ENCODE measurements around the gene NOXA1. TPM values are rescaled to one million over a fixed set of nuclear protein-coding genes. Genes with fewer than 3 reads are reported as not detected.
"Not testable (repeated sequence)": the region's sequence is repeated elsewhere in the genome, so short reads cannot be mapped to it uniquely, and the experiment has no call there.

NOXA1 gene
- polyA plus RNA-seq, 4 donors = 8.0 to 38.0 (median 20.7) TPM

GRCh38 chr9:137465000-137465719 lies 42.0 kb downstream of the NOXA1 start:
- no peak for FAIRE-seq

GRCh38 chr9:137465720-137466388 lies 42.7 kb downstream of the NOXA1 start:
- FAIRE-seq (no peak), DNase-seq (no peak)
- Histone ChIP-seq H3K36me3 (ENCODE audit: control insufficient read depth in 3 of 3, insufficient read depth in 2 of 3, low read depth in 1 of 3, low read length in 3 of 3) (no peaks in the 10 kb centered on the region), H3K27ac (ENCODE audit: low read depth in 1 of 3, low read length in 2 of 3) (no peak overlapping the region), H3K4me3 (ENCODE audit: low read depth in 1 of 3, low read length in 3 of 3) (no peak overlapping the region), H3K4me1 (ENCODE audit: control insufficient read depth in 3 of 3, insufficient read depth in 2 of 3, low read depth in 1 of 3, low read length in 2 of 3) (no peaks in the 10 kb centered on the region), H3K9me3 (ENCODE audit: control insufficient read depth in 2 of 2, insufficient read depth in 1 of 2, low read depth in 1 of 2, low read length in 1 of 2) (no peaks in the 10 kb centered on the region), H3K27me3 (ENCODE audit: control insufficient read depth in 3 of 3, insufficient read depth in 3 of 3, low read length in 3 of 3) (peaks cover 0 to 5% (median 0%) of the 10 kb centered on the region in 3 donors)
- 83 to 92% (median 89%) methylated on average over 23 of the region's 23 CpGs for WGBS, 3 donors

More at GRCh38 chr9:137465000-137465719, 42.0 kb downstream of the NOXA1 start:
- no peak overlapping the region for H3K27ac ChIP-seq (ENCODE audit: low read depth in 1 of 3, low read length in 2 of 3)
- no peaks in the 10 kb centered on the region for H3K9me3 ChIP-seq (ENCODE audit: control insufficient read depth in 2 of 2, insufficient read depth in 1 of 2, low read depth in 1 of 2, low read length in 1 of 2)
- WGBS, 3 donors = 89 to 93% (median 91%) methylated on average over 20 to 23 of the region's 23 CpGs
- H3K4me3 ChIP-seq (ENCODE audit: low read depth in 1 of 3, low read length in 3 of 3) = no peak overlapping the region
- no peak for DNase-seq
- peaks cover 0 to 5% (median 0%) of the 10 kb centered on the region in 3 donors for H3K27me3 ChIP-seq (ENCODE audit: control insufficient read depth in 3 of 3, insufficient read depth in 3 of 3, low read length in 3 of 3)
- H3K36me3 ChIP-seq (ENCODE audit: control insufficient read depth in 3 of 3, insufficient read depth in 2 of 3, low read depth in 1 of 3, low read length in 3 of 3) = no peaks in the 10 kb centered on the region
- H3K4me1 ChIP-seq (ENCODE audit: control insufficient read depth in 3 of 3, insufficient read depth in 2 of 3, low read depth in 1 of 3, low read length in 2 of 3) = peaks cover 0 to 6% (median 0%) of the 10 kb centered on the region in 3 donors

- 90 to 94% (median 93%) methylated on average over 35 of the region's 35 CpGs for WGBS, 3 donors
- not testable (repeated sequence) for H3K4me1 ChIP-seq (ENCODE audit: control insufficient read depth in 3 of 3, insufficient read depth in 2 of 3, low read depth in 1 of 3, low read length in 2 of 3); H3K4me3 ChIP-seq (ENCODE audit: low read depth in 1 of 3, low read length in 3 of 3); FAIRE-seq; H3K27ac ChIP-seq (ENCODE audit: low read depth in 1 of 3, low read length in 2 of 3); H3K9me3 ChIP-seq (ENCODE audit: control insufficient read depth in 2 of 2, insufficient read depth in 1 of 2, low read depth in 1 of 2, low read length in 1 of 2); H3K27me3 ChIP-seq (ENCODE audit: control insufficient read depth in 3 of 3, insufficient read depth in 3 of 3, low read length in 3 of 3); DNase-seq; H3K36me3 ChIP-seq (ENCODE audit: control insufficient read depth in 3 of 3, insufficient read depth in 2 of 3, low read depth in 1 of 3, low read length in 3 of 3)
These were observed 43.3 kb downstream of the NOXA1 start for GRCh38 chr9:137466389-137467085.

GRCh38 chr9:137467161-137467581 lies 44.0 kb downstream of the NOXA1 start:
- Histone ChIP-seq H3K4me1 (ENCODE audit: control insufficient read depth in 3 of 3, insufficient read depth in 2 of 3, low read depth in 1 of 3, low read length in 2 of 3) (no peaks in the 10 kb centered on the region), H3K27ac (ENCODE audit: low read depth in 1 of 3, low read length in 2 of 3) (no peak overlapping the region), H3K4me3 (ENCODE audit: low read depth in 1 of 3, low read length in 3 of 3) (no peak overlapping the region), H3K36me3 (ENCODE audit: control insufficient read depth in 3 of 3, insufficient read depth in 2 of 3, low read depth in 1 of 3, low read length in 3 of 3) (no peaks in the 10 kb centered on the region), H3K9me3 (ENCODE audit: control insufficient read depth in 2 of 2, insufficient read depth in 1 of 2, low read depth in 1 of 2, low read length in 1 of 2) (no peaks in the 10 kb centered on the region), H3K27me3 (ENCODE audit: control insufficient read depth in 3 of 3, insufficient read depth in 3 of 3, low read length in 3 of 3) (peaks cover 0 to 5% (median 0%) of the 10 kb centered on the region in 3 donors)
- WGBS, 3 donors = 88 to 92% (median 91%) methylated on average over 16 of the region's 16 CpGs
- DNase-seq (no peak), FAIRE-seq (no peak)

GRCh38 chr9:137467896-137468295 lies 44.7 kb downstream of the NOXA1 start:
- Histone ChIP-seq H3K4me3 (ENCODE audit: low read depth in 1 of 3, low read length in 3 of 3) (no peak overlapping the region), H3K4me1 (ENCODE audit: control insufficient read depth in 3 of 3, insufficient read depth in 2 of 3, low read depth in 1 of 3, low read length in 2 of 3) (no peaks in the 10 kb centered on the region), H3K27me3 (ENCODE audit: control insufficient read depth in 3 of 3, insufficient read depth in 3 of 3, low read length in 3 of 3) (no peaks in the 10 kb centered on the region), H3K36me3 (ENCODE audit: control insufficient read depth in 3 of 3, insufficient read depth in 2 of 3, low read depth in 1 of 3, low read length in 3 of 3) (no peaks in the 10 kb centered on the region), H3K9me3 (ENCODE audit: control insufficient read depth in 2 of 2, insufficient read depth in 1 of 2, low read depth in 1 of 2, low read length in 1 of 2) (peaks cover 0 to 2% of the 10 kb centered on the region in 2 donors), H3K27ac (ENCODE audit: low read depth in 1 of 3, low read length in 2 of 3) (no peak overlapping the region)
- DNase-seq (no peak), FAIRE-seq (no peak)
- WGBS, 3 donors = 92 to 98% (median 94%) methylated on average over 7 of the region's 7 CpGs

GRCh38 chr9:137470785-137471184 lies 47.6 kb downstream of the NOXA1 start:
- WGBS, 3 donors = 58 to 79% (median 59%) methylated on average over 7 of the region's 7 CpGs
- DNase-seq = no peak
- Histone ChIP-seq H3K27ac (ENCODE audit: low read depth in 1 of 3, low read length in 2 of 3) (no peak overlapping the region), H3K36me3 (ENCODE audit: control insufficient read depth in 3 of 3, insufficient read depth in 2 of 3, low read depth in 1 of 3, low read length in 3 of 3) (no peaks in the 10 kb centered on the region), H3K9me3 (ENCODE audit: control insufficient read depth in 2 of 2, insufficient read depth in 1 of 2, low read depth in 1 of 2, low read length in 1 of 2) (peaks cover 0 to 17% of the 10 kb centered on the region in 2 donors), H3K4me1 (ENCODE audit: control insufficient read depth in 3 of 3, insufficient read depth in 2 of 3, low read depth in 1 of 3, low read length in 2 of 3) (no peaks in the 10 kb centered on the region), H3K27me3 (ENCODE audit: control insufficient read depth in 3 of 3, insufficient read depth in 3 of 3, low read length in 3 of 3) (no peaks in the 10 kb centered on the region), H3K4me3 (ENCODE audit: low read depth in 1 of 3, low read length in 3 of 3) (no peak overlapping the region)
- no peak for FAIRE-seq

- no peaks in the 10 kb centered on the region for H3K36me3 ChIP-seq (ENCODE audit: control insufficient read depth in 3 of 3, insufficient read depth in 2 of 3, low read depth in 1 of 3, low read length in 3 of 3)
- 94 to 95% (median 95%) methylated on average over 18 of the region's 18 CpGs for WGBS, 3 donors
- no peaks in the 10 kb centered on the region for H3K27me3 ChIP-seq (ENCODE audit: control insufficient read depth in 3 of 3, insufficient read depth in 3 of 3, low read length in 3 of 3)
- DNase-seq = no peak
- FAIRE-seq = no peak
- H3K27ac ChIP-seq (ENCODE audit: low read depth in 1 of 3, low read length in 2 of 3) = no peak overlapping the region
- peaks cover 0 to 24% of the 10 kb centered on the region in 2 donors for H3K9me3 ChIP-seq (ENCODE audit: control insufficient read depth in 2 of 2, insufficient read depth in 1 of 2, low read depth in 1 of 2, low read length in 1 of 2)
- no peak overlapping the region for H3K4me3 ChIP-seq (ENCODE audit: low read depth in 1 of 3, low read length in 3 of 3)
- no peaks in the 10 kb centered on the region for H3K4me1 ChIP-seq (ENCODE audit: control insufficient read depth in 3 of 3, insufficient read depth in 2 of 3, low read depth in 1 of 3, low read length in 2 of 3)
These were observed 51.1 kb downstream of the NOXA1 start for GRCh38 chr9:137474271-137474670.

- no peak overlapping the region for H3K4me3 ChIP-seq (ENCODE audit: low read depth in 1 of 3, low read length in 3 of 3)
- no peaks in the 10 kb centered on the region for H3K27me3 ChIP-seq (ENCODE audit: control insufficient read depth in 3 of 3, insufficient read depth in 3 of 3, low read length in 3 of 3)
- H3K9me3 ChIP-seq (ENCODE audit: control insufficient read depth in 2 of 2, insufficient read depth in 1 of 2, low read depth in 1 of 2, low read length in 1 of 2) = peaks cover 0 to 24% of the 10 kb centered on the region in 2 donors
- FAIRE-seq = no peak
- no peaks in the 10 kb centered on the region for H3K4me1 ChIP-seq (ENCODE audit: control insufficient read depth in 3 of 3, insufficient read depth in 2 of 3, low read depth in 1 of 3, low read length in 2 of 3)
- 82 to 90% (median 84%) methylated on average over 3 of the region's 3 CpGs for WGBS, 3 donors
- no peak overlapping the region for H3K27ac ChIP-seq (ENCODE audit: low read depth in 1 of 3, low read length in 2 of 3)
- DNase-seq = no peak
- no peaks in the 10 kb centered on the region for H3K36me3 ChIP-seq (ENCODE audit: control insufficient read depth in 3 of 3, insufficient read depth in 2 of 3, low read depth in 1 of 3, low read length in 3 of 3)
These were observed 52.5 kb downstream of the NOXA1 start for GRCh38 chr9:137475666-137476065.
